DND-41 (cell line): ENCODE measurements around the gene TRIM63.

Source experiments
- EZH2 ChIP-seq: IDR thresholded peaks from 3 replicates; pipeline ENCODE4 v1.6.1; 2012; ENCODE audit warnings: borderline replicate concordance, low read depth, mild to moderate bottlenecking, moderate library complexity, low read length, inconsistent platforms; ENCODE audit not compliant: severe bottlenecking
- TF ChIP-seq, protein P1 (sequence below): IDR thresholded peaks from 2 replicates; pipeline ENCODE4 v1.5.1; 2012; ENCODE audit warnings: borderline replicate concordance, low read length, moderate library complexity, mild to moderate bottlenecking; ENCODE audit not compliant: poor library complexity, severe bottlenecking; ENCODE audit errors: extremely low read depth

GRCh38 chr1:26035959-26036755, 31.3 kb downstream of the TRIM63 start:
- TF ChIP-seq, protein P1, sequence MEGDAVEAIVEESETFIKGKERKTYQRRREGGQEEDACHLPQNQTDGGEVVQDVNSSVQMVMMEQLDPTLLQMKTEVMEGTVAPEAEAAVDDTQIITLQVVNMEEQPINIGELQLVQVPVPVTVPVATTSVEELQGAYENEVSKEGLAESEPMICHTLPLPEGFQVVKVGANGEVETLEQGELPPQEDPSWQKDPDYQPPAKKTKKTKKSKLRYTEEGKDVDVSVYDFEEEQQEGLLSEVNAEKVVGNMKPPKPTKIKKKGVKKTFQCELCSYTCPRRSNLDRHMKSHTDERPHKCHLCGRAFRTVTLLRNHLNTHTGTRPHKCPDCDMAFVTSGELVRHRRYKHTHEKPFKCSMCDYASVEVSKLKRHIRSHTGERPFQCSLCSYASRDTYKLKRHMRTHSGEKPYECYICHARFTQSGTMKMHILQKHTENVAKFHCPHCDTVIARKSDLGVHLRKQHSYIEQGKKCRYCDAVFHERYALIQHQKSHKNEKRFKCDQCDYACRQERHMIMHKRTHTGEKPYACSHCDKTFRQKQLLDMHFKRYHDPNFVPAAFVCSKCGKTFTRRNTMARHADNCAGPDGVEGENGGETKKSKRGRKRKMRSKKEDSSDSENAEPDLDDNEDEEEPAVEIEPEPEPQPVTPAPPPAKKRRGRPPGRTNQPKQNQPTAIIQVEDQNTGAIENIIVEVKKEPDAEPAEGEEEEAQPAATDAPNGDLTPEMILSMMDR: peak; percentile 99
- no peak for TF ChIP-seq EZH2
